Stimulated activated CD4-positive, alpha-beta T cell treated with anti-CD3 and anti-CD28 coated beads, Interleukin-4, amount 100 ng/mL, for 4 hours (primary cell): ENCODE measurements around the gene TAF1B.
A peak's percentile ranks its signal among the peaks of the same experiment; 100 is the strongest.

Experiments used
- DNase-seq, 2 experiments: peaks; one replicate each; pipeline ENCODE4 v3.0.0-alpha.2; 2020

Gene TAF1B

DNA sequence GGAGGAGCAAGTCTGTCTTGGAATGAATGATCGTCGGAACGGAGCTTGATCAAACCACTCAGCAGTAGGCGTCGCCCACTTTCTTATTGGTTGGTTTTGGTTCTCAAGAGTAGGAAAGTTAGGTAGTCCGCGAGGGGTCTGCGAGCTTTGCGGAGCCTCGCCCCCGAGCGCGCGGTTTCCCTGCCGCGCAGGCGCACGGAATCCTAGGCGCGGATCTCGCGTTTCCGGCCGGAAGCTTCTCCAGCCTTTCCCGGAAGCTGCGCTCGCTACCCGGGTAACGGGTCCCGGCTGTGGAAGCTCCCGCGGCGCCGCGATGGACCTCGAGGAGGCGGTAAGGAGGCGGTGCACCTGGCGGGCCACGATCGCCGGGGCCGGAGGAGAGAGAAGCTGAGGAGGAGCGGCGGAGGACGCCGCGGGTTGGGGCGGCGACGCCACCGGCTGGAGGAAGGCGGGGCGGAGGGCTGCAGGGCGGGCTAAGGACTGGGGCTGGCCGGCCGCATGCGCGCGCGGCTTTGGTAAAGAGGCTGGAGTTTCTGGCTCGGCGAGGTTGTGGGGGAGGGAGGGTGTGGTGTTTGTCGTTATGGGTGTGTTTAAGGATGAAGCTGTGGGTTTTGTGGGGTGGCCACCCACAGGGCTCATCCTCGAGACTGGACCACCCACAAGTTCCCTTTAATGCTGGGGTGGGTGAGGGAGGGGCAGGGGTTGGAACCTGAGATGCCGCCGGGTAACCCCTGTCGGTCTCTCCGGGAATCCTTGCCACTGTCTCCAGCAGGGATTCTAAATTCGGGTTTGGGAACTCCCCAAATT lies at the start of gene TAF1B:
Gene TAF1B, plus strand, starts transcription at position 246 of the 807 bp plus-strand sequence. Its CDS starts 68 bp downstream, at position 314.
- peak; percentile 81 to 82 for DNase-seq

DNA sequence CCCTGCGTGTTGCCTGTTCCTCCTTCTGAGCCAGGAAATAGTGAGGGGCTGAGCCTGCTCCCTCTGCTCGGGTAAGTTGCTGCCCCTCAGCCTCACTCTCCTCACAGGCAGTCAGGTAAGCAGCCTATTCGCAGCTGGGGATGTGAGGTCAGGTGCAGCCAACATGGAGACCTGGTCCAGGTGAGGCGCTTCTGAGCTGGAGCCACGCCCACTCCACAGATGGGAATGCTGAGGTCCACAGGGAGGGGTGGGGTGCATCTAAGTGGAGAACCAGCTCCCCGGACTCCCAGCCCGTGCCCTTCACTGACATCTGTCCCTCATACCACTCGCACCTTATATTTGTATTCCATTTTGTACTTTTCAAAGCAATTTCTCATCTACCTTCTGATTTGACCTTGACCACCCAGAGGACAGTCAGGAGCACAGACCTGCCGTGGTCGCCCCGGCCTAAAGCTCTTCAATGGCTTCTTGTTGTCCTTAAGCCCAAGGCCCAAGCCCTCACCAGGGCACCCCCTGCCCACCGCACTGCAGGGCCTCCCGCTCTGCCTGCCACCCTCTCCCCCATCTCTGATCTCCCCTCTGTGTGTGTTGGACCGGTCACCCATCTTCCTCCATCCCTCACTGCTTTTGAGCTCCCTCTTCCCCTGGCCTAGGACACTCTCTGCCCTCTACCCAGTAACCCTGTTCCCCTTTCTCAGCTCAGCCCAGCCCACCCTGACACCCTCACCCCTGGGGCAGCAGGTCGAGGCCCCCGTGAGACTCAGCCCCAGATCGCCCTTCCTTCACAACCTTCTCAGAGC lies 49.2 kb upstream of the TAF1B start:
- no peak for DNase-seq

DNA sequence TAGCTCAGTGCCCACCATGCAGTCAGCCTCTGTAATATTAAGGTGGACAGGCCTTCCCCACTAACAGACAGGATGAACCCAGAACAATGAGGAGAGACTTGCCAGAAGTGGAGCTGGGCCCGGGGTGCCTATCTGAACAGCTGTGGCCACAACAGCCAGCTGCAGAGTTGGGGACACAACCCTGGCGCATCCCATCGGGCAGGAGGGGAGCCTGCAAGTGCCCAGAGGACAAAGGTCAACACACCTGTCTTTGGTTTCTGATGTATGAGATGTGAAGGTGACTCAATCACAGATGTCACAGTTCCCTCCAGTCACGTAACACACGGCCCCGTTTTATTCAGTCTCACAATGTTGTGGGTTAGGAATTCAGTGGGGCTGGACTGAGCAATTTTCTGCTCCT lies 48.2 kb upstream of the TAF1B start:
- DNase-seq = no peak

DNA sequence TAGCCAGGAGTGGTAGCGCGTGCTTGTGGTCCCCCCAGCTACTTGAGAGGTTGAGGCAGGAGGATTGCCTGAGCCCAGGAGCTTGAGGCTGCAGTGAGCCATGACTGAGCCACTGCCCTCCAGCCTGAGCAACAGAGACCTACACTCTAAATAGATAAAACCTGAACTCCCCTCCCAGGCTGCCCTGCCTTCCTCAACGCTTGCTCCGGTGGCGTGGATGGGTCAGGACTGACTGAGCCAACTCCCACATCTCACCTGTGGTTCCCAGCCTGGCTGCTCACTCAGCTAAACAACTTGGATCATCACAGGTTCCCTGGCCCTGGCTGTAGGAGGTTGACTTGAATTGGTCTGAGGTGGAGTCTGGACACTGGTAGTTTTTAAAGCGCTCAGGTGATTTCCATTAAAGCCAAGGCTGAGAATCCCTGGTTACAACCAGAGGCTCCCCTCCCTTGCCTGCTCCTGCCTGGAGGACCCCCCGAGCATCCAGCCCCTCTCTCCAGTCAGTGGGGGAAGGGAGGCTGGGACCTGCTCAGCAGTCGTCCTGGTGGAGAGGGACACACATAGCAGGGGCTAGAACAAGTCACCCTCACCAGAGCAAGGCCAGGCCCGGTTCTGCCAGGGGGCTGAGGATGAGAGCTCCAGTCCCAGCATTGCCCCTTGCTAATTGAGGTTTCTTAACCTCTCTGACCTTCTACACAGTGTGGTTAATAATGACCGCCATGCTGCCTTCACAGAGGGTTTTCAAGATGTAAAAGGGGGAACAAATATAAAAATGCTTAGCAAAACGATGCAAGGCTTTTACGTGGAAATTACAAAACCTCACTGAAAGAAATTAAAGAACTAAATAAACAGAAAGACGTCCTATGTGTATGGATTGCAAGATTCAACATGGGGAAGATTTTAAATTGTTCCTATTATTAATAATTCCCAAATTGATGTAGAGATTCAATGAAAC lies 46.9 kb upstream of the TAF1B start:
- DNase-seq = no peak

DNA sequence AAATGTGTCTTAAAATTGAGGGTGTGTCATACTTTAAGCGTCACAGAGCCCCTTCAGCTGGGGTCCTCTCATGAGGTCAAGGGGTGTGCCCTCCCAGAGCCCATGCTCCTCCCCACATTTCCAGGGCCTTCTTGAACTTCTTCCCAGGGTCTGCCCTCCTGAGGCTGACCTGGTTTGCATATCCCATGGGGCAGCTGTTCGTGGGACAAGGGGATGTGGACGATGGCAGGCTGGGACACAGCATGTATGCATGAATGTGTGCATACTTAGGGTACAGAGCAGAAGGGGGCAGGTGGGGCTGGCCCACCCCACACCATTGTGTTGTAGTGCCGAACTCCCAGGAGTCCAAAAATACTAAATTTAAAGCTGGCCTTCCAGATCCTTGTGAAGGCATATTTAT lies 46.2 kb upstream of the TAF1B start:
- DNase-seq = no peak

DNA sequence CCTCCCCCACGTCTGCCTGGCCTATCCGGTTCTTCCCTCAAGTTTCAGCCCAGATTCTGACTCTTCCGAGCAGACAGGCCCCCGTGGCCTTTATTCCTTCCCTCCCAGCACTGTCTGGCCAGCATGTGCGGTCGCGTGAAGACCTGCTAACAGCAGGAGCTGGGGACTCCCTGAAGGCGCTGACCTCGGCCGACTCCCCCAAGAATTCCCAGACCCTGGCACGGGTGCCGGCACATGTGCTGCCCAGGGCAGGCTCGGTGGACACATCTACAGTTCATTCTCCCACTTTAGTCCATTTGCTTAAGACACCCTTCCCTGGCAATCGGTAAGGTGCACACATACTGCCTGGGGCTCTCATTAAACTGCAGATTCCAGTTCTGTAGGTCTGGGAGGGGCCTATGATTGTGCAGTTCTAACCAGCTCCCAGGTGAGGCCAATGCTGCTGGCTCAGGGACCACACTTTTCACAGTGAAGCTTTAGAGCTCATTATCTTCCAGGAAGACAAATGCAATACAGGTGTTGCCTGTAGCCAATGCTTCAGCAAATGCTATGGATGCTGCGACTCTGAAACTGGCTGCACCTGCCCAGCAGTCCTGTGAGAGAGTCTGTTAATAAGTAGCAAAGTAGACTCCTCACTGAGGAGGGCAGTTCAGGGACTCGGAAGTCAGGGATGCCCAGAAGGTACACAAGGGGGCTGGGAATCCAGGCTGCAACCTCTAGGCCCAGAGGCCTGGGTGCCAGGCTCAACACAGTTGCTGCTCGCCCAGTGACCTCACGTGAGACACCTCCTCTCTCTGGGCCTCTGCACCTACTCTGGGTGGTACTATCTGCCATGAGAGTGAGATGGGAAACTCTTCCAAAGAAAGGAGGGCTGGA lies 45.4 kb upstream of the TAF1B start:
- DNase-seq = no peak

DNA sequence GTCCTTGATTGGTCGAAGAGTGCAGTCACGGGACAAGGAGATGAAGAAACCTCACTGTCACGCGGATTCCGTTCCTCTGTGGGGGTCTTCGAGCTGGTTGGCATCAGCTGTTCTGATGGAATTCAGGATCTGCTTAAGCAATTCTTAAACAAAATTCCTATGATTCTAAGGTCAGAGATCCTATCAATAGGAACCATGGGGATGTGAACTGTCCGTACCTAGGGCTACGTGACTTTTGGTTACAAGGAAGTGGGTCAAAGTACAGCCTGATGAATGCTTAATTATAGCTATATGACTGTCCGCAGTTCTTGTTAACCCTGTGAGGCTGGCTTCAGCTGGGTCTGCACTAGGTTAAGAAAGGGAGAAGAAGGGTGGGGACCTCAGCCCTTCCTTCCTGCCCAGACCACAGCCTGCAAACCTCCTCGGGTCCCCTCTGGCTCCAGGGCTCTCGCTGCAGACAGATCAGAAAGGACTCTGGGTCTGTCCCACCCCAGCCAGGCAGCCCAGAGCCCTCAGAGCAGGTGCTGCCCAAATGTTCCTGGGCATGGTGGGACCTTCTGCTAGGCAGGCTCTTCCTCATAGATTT lies 44.2 kb upstream of the TAF1B start:
- no peak for DNase-seq

DNA sequence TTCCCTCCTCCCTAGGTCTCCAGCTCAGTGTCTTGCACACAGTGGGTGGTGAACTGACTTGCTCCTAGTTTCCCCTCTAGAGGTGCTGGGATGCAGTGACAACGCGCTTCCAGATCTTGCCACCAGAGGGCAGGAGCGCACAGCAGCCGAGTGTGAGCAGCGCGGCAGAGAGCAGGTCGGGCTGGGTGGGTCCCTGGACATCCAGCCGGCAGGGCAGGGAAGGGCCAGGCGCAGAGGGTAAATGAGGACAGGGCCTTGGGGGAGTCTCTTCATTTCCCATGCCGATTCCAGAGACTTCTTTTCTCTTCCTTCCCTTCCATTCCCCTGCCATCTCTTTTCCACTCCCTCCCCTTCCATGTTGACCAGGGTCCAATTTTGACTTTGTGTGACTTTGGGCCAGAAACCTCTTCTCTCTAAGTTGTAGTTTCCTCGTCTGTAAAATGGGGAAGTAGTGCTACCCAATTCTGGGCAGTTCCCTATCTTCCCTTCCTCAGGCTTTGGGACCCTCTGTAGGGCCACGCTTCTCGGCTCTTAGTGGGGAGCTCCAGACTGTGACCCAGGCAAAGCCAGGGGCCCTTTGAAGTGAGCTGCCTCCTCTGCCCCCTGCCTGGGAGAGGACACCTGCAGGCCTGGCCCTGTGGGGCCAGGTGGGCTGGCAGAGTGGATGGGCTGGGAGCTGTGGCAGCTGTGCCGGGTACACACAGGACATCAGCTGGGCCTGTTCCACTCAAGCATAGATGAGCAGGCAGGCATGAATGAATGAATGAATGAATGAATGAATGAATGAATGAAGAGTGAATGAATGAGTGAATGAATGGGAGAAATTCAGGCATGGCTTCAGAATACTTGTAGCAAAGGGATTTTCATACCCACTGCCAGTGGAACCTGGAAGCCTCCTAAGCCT lies 43.3 kb upstream of the TAF1B start:
- DNase-seq = peak; percentile 74 to 83

DNA sequence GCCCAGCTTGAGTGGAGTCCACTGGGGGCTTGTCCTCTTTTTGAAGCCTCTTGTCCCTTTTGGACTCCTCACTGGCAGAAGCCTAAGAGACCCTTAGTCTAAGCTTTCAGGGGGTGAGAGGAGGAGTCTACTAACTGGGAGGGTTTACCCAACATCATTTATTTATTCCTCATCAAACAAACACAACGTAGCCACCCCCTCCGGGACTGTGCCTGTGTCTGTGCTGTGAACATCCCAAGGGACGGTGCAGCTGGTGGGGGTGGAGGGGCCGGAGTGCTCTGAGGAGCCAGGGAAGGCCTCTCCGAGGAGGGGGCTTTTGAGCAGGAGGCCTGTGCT lies 42.7 kb upstream of the TAF1B start:
- DNase-seq = no peak

DNA sequence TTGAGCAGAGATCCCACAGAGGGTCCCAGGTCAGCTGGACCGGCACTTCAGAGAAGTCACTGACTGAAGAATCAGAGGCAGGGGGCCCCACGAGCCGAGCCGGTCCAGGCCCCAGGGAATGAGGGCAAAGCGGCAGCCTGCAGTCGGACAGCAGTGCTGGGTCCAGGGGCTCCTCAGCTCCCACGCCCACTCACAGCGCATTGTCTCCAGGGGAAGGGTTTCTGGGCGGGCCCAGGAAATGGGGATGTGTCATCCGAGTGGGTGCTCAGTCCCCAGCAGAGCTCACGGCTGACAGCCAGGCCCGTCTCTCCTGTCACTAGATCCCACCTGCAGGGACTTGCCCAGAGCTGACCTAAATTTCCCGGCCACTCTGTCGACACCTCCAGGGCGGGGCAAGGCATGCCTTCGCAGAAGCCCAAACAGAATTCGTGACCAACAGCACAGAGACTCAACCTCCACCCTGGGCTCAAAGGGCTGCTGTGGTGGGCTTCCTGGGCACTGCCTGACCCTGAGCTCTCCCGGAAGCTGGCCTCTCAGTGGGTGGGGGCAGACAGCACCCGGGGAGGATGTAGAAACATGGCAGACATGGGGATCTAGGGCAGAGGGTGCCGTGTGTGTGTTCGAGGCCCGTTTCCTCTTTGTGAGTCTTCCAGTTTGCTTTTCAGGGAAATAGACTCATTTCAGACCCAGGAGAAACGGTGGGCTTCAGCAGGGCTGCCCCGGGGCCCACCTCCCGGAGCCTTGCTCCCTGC lies 42.1 kb upstream of the TAF1B start:
- DNase-seq = peak; percentile 47 to 61

DNA sequence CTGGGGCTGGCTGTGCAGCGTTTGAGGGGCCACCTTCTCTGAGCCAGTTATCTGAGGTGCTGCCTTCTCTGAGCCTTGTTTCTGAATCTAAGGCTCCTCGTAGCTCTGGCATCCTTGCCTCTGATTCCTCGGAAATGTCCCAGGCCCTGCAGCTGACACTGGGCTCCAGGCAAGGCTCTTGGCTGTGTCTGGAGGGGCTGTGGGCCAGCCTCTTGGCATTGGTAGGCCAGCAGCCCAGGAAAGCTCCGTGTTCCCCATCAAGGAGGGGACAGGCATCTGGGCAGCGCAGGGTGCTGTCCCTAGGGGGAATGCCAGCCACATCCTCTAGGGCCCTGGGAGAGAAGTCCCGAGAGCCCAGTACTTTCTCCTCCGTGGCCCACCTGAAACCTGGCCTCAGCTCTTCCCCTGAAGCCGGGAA lies 40.7 kb upstream of the TAF1B start:
- DNase-seq = no peak

DNA sequence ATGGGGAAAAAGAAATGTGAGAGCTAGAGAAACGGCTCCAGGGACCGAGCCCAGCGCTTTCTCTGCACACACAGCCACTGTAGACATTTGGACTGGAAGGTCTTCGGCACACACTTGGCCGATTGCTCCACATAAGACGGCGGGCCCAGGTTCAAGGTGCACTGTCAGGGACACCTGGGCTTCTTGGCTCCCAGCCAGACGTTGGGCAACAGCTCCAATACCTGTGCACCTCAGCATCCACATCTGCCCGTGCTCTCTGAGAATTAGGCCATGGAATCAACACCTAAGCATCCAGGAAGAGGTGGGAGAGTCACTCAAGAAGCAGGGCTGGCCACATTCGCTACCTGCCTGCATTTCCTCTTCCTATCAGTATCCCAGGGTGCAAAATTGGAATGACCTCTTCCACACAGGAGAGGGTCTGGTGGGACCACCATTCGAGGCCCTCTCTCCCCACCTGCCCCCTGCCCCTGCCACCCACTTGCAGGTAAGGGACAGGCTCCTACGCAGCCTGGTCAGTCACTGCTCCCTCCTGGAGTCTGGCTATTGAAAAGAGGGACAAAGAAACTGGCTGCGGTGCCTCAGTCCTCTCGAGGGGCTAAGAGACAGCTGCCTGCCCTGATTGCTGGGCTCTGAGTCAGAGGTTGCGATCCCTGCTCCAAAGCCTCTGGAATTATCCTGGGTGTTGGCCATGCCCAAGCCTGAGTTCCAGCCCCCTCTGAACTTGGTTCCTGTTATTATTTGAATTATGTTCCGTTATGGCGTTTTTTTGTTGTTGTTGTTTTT lies 40.1 kb upstream of the TAF1B start:
- no peak for DNase-seq

DNA sequence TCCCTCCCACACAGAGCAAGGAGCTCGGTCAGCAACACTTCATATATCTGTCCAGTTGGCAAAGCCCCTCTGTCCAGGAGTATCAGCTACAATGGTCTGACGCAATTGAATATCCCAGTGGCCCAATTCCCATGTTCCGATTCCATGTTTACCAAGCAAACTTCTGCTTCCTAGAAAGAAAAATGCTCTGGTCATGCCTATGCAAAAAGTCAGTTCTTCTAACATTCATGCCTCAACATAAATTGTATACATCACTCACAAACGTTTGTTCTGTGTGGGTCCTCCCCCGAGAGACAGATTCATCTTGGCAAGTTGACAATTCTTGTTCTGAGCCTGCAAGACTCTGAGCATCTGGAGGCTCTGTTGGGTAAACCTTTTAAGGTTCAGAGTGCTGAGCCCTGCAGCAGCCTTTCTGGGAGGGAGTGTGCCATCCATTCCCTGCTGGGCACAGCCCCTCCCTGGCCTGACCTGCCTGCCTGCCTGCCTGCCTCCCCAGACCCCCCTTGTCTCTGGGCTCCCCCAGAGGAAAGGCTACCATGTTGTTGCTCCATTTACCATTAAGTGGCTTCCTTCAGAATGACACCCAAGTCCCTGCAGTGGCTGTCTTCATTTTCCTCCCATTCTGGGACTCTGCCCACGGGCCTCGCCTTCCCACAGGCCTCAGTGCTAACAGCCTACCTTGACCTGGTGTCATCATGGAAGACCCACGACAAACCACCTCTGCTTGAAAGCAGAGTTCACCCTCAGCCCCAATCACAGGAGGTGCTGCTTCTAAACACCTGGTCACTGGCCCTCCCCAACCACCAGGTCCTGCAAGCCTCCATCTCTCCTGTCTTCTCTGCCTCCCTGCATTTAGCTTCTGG lies 37.6 kb upstream of the TAF1B start:
- no peak for DNase-seq

DNA sequence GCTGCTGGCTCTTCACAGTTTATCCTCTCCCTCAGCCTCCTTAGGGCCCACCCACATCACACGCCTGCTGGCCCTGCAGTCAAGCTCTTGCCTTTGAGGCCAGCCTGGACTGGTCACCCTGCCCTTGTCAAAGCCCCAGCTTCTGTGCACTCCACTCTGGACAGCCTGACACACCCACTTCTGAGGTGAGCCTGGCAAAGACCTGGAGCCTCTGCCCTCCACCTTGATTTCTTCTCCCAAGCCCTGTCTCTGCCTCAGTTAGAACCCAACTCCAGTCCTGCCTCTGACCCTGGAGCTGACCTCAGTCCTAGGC lies 37.0 kb upstream of the TAF1B start:
- no peak for DNase-seq

DNA sequence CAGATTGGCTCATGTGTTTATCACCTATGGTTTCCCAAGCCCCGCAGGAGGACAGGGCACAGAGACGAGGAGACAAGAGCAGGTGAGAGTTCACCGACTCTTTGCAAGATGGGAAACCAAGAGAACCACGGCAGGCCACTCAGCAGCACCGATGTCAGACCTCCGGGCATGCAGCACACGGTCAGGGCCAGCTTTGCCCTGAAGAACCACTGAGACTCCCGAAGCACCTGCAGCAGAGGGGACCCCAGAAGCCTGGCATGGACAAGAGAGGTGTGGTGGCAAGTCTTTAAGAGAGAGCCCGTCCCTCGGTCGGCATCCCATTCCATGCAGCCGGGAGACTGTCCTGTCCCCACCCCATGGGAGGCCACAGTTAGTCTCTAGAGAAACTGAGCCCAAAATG lies 36.6 kb upstream of the TAF1B start:
- no peak for DNase-seq

DNA sequence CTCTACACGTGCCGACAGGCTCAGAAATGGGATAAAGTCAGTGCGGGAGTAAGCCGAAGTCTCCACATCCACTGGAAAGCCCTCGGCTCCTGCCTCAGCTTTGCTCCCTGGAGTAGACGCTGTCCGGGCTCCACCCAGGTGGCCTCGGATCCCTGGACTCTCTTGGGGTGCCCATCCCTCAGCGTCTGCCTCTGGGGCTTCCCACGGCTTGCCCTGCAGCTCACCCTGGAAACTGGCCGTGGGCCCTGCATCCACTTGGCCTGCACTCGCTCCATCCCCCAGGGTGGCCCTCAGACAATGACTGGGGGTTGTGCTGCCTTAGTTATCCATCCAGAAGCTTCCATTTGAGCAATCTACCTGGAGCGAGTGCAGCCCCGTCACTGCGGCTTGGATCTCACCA lies 36.2 kb upstream of the TAF1B start:
- DNase-seq = no peak

DNA sequence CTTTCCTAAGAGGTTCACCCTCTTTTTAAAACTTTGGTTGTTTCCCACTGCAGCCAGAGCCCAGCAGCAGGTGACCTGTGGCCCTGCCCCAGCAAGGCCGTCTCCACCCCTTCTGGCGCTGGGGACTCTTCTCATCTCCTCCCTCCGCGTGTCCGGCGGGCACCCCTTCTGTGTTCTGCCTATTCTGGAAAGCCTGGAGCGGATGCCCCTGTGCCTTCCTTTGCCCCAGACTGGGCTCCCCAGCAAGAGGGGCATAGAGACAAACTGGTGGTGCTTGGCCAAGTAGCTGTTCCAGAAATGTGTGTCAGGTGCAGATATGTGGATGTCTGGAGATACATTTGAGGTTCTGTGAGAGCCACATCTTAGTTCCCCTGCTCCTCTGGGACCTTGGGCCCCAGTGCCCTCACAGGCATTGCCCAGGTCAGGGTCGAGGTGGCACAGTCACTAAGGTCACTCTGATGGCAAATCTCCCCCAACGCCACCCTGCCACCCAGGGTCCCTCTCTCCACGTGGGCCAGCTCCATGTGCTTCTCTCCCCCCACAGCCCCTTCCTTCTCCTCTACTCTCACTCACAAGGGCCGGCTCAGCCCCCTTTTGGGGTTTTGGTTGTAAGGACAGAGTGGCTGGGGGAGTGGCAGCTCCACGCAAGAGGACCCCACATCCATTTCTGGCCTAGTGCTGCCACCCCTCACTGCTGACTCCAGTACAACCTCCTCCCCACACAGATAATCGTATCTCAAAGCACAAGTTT lies 35.5 kb upstream of the TAF1B start:
- no peak for DNase-seq
